RCC 7860 (cell line): ENCODE results near the gene ZBTB45.
"Not testable (repeated sequence)": the region's sequence is repeated elsewhere in the genome, so short reads cannot be mapped to it uniquely, and the experiment has no call there.

Source experiments
- DNase-seq: peaks from one replicate; pipeline ENCODE4 v3.0.0-alpha.2; 2015; ENCODE audit warnings: low spot score
- FAIRE-seq: peaks from 2 replicates; lab custom pipeline; 2012; peaks lifted over from hg19 to GRCh38; lab: Jason Lieb, UNC

Gene ZBTB45

DNA sequence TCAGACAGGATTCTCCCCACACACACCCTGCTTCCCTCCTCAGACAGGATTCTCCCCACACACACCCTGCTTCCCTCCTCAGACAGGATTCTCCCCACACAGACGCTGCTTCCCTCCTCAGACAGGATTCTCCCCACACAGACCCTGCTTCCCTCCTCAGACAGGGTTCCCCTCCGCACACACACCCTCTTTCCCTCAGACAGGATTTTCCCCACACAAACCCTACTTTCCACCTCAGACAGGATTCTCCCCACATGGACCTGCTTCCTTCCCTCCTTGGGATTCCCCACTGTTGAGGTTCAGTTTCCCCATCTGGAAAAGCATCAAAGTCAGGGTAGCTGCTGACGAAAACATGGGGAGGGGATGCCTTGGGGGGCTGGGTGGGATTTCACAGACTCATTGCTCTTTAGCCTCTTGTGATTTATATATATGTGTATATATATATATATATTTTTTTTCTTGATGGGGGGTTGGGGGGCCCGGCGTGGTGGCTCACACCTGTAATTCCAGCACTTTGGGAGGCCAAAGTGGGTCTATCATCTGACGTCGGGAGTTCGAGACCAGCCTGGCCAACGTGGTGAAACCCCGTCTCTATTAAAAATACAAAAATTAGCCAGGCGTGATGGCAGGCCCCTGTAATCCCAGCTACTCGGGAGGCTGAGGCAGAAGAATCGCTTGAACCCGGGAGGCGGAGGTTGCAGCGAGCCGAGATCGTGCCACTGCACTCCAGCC is 23.2 kb upstream of the ZBTB45 start:
- DNase-seq, FAIRE-seq: not testable (repeated sequence)

GRCh38 chr19:58539169-58539559 is 19.6 kb upstream of the ZBTB45 start:
- FAIRE-seq, DNase-seq: not testable (repeated sequence)

DNA sequence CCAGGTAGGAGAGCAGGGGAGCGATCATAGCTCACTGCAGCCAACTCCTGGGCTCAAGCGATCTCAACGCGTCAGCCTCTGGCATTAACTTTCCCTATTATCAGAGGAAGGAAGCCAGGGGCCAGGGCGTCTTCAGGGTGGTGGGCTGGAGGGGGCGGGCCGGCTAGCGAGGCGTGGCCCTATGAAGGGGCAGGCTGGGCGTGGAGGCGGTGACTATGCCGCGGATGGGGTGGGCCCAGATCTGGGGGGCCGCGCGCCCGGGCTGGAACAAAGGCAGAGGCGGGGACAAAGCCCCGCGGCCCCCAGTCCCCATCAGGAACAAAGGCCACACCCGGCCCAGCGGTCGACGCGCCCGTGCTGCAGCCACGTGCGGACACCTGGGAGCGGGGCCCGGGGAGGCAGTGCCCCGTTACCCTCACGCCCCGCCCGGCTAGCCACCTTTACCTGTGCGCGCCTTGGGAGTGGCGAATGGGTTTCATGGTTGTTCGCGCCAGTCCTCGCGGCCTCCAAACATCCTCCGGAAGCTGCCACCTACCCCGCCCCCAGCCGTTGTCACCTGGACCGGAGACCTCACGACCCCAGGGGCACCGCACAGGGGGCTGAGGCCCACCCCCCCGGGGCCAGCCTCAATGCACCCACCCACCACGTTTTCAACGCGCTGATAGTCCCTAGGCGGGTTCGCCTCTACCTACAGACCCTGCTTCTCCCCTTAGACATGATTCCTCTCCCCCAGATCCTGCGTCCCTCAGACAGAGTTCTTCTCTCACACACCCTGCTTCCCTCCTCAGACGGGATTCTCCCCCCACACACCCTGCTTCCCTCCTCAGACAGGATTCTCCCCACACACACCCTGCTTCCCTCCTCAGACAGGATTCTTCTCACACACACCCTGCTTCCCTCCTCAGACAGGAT is 18.9 kb upstream of the ZBTB45 start:
- DNase-seq (no peak), FAIRE-seq (no peak)

- FAIRE-seq (no peak), DNase-seq (no peak)
Observed at GRCh38 chr19:58536852-58537798, 17.5 kb upstream of the ZBTB45 start.

GRCh38 chr19:58535857-58536256 is 16.2 kb upstream of the ZBTB45 start:
- no peak for DNase-seq

DNA sequence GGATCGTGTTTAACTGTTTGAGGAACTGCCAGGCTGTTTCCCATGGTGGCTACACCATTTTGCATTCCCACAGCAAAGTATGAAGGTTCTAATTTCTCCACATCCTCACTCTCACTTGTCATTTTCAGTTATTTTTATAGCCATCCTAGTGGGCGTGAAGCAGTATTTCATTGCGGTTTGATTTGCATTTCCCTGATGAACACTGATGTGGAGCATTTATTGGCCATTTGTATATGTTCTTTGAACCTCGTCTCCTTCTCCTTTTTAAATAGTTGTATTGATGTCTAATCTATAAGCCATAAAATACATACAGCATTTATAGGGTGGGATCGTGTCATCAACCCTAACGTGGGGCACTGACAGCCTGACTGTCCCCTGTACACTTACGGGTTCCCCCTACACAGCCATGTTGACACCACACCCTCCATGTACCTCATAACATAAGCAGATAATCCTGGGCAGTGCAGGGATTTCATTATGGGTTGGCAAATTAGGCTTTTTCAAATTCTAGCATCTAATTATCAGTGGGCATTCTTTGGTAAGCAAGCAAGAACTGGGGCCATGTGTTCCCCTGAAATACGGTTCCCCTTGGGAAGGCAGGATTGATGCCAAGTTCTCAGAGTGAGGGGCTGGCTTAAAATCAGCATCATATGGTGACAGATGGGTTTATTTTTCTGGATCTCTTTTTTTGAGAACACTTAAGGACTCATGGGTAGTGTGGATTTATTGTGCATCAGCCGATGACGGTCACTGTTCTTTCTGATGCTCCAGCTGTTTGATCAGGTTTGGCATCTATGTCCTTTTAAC is 11.6 kb upstream of the ZBTB45 start:
- no peak for FAIRE-seq

More at GRCh38 chr19:58535857-58536256, 16.2 kb upstream of the ZBTB45 start:
- FAIRE-seq = no peak

GRCh38 chr19:58529405-58529804 is 9.8 kb upstream of the ZBTB45 start:
- DNase-seq (no peak), FAIRE-seq (no peak)

More for the DNA sequence above, 11.6 kb upstream of the ZBTB45 start:
- DNase-seq = no peak

DNA sequence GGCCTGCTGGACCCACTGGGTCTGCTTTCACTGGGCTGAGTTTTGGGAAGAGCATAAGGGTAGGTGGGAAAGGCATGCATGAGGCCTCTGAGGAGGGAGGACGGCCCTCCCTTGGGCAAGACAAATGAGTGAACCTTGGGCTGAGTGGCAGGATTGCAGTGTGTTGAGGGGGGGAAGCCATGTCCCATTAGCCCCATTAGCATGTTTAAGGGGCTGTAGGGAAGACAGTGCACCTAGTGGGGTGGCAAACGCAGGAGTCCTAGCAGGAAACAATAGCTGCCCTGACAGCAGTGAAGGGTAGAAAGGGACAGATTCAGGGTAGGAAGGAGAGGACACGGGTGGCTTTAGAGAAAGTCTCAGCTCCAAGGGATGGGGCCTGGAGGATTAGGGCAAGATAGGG is 3.1 kb upstream of the ZBTB45 start:
- FAIRE-seq = no peak
- no peak for DNase-seq

GRCh38 chr19:58521651-58522050 is 2.0 kb upstream of the ZBTB45 start:
- no peak for FAIRE-seq

GRCh38 chr19:58520257-58520599 is 618 bp upstream of the ZBTB45 start:
- FAIRE-seq (no peak), DNase-seq (no peak)

More at GRCh38 chr19:58521651-58522050, 2.0 kb upstream of the ZBTB45 start:
- no peak for DNase-seq

- DNase-seq = peak; percentile 52
- no peak for FAIRE-seq
Observed at GRCh38 chr19:58519087-58519354, 589 bp downstream of the ZBTB45 start.

- no peak for FAIRE-seq
Observed at GRCh38 chr19:58518256-58519086, 1.1 kb downstream of the ZBTB45 start.

GRCh38 chr19:58516964-58517833 is 2.4 kb downstream of the ZBTB45 start:
- DNase-seq = no peak
- FAIRE-seq = no peak

More at GRCh38 chr19:58518256-58519086, 1.1 kb downstream of the ZBTB45 start:
- DNase-seq = no peak

GRCh38 chr19:58516246-58516836 is 3.3 kb downstream of the ZBTB45 start:
- FAIRE-seq = no peak
- no peak for DNase-seq

- no peak for FAIRE-seq
- no peak for DNase-seq
Observed at GRCh38 chr19:58515259-58515658, 4.4 kb downstream of the ZBTB45 start.

DNA sequence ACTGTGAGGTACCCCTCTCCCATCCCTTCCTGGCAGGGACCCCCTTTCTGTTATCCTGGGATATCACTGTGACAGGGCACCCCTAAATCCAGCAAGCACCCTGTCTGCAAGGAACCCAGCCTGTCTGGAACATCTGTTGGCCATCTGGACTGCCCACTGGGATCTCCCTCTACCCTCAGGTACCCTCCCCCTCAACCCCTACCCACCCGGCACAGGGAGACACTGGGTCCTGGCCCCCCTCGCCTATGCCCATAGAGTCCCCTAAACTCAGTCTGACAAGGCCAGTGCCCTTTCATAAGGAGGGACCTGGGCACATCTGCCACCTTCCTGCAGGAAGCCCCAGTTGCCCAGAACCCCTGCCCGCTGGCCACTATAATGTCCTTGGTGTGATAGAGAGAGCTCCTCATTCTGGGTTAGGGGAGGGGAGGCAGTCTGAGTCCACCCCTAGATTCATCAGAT is 5.0 kb downstream of the ZBTB45 start:
- FAIRE-seq = no peak
- no peak for DNase-seq

- no peak for DNase-seq
- FAIRE-seq = no peak
Observed at GRCh38 chr19:58513694-58514563, 5.7 kb downstream of the ZBTB45 start.
